ENCODE results near the gene TTC6.

Gene TTC6

DNA sequence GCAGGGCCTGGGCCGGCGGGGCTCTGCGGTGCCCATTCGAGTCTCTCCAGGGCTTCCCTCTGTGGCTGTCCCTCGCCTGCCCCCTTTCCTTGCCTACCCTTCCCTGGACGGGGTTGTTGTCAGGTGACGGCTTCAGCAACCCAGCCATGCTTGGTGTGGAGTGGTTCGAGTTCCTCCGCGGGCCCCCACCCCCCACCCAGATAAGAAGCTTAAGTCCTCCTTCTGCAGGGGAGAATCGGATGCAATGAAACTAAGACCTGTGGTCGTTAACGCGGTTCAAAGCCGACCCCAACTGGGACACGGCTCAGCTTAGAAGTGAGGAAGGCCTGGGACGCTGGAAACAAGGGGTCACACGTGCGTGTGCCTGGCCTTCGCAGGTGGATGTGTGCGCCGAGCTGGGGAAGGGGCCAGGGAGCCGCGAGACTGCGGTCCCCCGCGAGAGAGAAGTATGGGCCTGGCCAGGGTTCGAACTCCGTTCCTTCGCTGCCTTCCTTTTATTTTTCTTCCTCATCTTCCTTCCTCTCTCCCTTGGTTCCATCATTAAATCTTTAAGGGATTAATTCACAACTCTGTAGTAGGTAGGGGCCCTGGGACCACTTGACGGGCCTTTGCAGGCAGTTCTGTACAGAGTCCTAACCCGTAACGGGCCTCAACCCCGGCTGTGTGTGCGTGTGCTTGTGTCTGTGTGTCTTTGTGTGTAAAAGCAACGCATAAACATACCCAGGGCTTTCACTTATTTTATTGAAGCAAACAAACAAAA, 3.5 kb downstream of the TTC6 start:
- no peak for DNase-seq

DNA sequence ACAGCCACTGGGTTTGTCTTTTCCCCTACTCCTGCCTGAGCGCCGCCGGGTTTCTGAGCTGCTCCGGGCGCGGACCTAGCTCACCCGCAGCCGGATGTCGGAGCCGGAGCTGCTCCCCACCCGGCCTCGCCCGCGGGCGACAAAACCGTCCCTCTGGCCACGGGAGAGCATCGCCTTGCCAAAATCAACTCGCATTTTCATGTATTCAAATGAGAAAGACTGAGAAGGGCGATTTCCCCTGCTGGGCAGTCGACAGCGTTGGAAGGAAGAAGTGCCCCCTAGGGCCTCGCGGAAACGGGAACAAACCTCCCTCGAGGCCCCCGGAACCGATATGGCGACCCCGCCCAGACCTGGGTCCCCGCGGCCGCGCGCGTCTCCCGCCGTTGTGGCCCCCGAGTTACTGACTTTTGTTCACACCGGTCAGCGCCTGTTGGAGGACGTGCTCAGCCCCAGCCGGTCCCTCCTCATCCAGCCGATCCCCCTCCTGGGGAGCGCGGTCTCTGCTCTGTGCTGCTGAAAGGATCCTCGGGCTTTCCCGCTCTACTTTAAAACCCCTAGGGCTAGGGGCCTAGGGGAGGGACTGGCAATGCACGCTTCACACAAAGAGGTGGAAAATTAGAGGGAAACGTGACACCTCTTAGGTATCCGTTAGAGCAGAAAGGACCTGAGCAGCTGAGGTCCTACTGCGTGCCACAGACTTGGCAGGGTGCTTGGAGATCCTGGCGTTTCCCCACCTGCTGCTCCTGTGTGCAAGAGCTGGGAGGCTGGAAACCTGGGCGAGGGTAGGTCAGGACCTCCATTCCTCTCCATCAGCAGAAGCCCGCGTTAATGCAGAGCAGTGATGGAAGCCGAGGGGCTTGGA, 4.3 kb downstream of the TTC6 start:
- DNase-seq = no peak

DNA sequence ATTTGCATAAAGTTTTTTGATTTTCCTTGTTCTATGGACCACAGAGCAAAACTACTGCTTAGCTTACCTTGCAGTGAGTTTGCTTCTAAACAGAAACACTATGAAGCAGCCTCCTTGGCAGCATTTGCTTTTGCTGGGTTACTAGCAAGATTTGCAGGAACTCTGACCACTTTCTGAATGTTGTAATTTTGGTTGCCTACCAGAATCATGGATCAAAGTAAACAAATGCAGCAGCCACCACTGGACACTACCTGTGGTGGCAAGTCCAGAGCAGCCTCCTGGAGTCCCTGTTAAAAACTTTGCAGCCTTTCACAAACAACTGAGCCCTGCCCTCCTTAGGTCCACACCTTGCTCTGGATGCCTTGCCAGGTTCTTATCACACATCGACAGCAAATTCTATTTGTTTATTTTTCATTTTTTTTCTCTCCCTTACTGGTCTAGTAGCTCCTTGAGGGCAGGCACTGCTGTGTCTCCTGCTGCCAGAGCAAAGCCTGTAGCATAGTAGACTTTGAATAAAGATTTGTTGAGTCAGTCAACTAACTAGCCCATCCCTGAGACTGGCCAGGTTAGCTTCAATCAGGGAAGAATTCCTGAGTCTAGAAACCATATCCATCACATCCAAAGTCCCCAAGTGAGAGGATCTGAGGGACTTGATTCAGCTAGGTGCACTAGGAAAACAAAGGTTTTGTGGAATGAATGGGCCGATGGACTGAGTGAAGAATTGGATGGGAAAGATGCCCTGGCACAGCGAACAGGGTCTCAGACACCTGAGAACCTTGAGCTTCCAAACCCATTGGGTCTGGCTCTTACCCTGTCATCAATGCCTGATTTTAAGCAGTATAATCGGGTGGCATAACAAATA, 5.7 kb downstream of the TTC6 start:
- DNase-seq = no peak

- DNase-seq = no peak
Measured at GRCh38 chr14:37601865-37602264, 6.4 kb downstream of the TTC6 start.

DNA sequence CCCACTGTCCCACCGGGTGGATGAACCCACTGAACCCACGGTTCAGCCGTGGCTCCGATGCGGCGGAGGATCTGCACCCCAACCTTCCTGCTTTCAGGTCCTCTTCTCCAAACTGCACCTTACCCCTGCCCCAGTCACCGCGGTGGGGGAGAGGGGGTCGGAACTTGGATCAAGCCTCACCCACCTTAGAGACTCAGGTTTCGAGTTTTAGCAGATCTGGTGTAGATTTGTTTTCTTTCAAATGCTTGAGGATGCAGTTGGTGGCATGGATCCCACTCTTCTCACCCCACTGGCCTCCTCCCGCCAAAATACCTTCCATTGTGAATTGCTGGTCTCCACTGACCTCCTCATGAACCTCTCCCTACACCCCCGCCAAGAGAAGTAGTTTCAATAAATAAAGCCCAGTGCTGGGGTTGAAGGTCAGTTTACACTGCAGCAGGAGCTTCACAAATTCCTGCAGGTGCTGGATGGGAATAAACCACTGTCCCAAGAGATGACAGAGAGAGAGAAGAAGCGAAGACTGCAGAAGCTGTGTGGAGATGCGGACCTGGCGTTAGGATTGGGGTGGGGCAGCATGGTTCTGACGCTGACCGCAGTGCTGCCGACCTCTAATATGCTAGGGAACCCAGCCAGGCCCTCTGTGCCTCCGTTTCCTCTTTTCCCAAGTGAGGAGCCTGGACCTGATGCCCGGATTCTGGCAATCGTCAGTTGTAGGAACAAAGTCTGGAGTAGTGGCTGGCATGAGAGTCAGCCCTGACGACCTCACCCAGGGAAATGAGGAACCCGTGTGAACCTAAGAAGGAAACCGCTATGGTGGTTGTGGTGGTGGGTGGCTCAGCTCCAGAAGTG, 7.4 kb downstream of the TTC6 start:
- no peak for DNase-seq

GRCh38 chr14:37603688-37604251, 8.3 kb downstream of the TTC6 start:
- no peak for DNase-seq

GRCh38 chr14:37606678-37607077, 11.2 kb downstream of the TTC6 start:
- DNase-seq = no peak

DNA sequence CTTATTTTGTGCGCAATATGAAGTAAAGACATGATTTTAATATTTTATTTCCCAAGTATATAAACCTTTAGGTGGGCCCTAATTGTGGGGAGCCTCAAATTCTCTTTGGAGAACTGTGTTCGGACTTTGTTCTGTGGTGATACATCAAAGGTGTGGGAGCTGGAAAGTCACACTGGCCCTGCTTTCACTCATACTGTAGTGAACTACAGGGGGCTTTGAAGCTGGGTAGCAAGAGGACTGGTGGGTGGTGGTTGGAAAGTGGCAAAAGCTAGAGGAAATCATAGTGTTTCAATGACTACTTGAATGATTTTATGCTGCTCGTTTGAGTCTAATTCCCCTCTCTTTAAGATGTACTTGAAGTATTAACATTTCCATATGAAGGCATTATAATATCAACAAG, 13.2 kb downstream of the TTC6 start:
- DNase-seq = no peak

DNA sequence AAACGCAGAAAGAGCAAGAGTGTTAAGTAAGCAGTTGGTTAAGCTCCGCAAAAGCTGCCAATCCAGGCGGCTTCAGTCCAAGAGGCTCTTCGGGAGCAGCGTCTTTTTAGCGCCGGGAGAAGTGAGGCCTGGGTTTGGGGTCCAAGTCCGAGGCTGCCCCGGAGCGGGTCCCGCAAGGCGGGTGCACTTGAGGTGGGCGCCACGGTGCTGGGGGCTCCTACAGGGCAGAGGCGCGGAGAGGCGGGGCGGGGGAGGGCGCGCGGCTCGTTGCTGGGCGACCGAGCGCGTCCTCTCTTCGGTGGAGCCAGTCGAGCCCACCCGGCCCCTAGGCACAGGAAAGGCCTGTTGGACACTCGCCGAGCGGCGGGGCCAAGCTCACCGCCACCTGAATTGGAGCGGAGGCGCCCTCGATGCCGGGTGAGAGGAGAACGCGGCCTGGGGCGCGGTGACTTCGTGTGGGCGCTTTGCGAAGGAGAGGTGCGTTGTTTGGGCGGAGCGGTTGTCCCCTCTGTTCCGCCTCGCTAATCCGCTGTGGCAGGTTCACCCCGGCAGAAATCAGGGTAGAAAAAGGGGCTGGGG, 15.6 kb downstream of the TTC6 start:
- DNase-seq = no peak

DNA sequence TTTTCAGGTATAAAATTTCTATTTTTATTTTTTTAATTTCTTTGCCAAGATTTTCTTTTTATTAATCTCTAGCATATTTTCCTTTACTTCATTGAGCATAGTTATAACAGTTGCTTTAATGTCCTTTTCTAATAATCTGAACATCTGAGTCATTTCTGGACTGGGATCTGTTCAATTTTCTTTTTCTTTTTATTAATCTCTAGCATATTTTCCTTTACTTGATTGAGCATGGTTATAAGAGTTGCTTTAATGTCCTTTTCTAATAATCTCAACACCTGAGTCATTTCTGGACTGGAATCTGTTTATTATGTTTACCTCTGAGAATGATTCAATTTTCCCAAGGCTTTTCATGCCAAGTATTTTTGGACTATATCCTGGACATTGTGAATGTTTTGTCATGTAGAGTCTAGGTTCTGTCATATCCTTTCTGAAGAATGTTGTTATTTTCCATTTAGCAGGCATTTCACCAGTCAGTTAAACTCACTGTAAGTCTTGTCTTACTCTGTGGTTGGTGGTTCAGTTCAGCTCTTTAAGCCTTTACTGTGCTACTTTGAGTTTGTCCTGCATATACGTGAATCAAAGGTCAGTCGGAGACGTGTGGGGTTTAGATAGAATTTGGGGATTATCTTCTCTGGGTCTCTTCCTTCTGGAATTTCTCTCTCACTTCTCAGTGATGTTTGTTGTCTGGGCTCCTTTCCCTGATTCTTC, 20.3 kb downstream of the TTC6 start:
- no peak for DNase-seq

- no peak for DNase-seq
Measured at GRCh38 chr14:37616853-37617252, 21.4 kb downstream of the TTC6 start.

GRCh38 chr14:37617864-37618365, 22.5 kb downstream of the TTC6 start:
- DNase-seq = no peak

GRCh38 chr14:37618498-37619028, 23.1 kb downstream of the TTC6 start:
- DNase-seq = no peak

DNA sequence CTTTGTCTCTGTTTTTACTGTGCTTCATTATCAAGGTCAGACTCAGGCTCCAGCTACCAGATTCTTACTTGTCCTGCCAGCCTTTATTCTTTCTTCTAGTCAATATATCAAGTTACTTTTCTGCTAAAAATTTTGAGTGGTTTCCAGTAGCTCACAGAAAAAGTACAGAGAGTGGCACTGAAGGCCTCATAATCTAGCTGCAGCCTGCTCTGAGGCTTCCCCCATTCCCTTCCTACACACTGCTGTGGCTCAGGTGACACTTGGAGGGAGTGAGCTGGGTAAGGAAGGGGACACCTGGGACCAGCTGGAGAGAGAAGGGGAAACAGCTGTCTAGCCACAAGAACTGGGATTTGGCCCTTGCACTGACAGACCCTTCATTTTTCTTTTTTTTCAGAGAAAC, 25.4 kb downstream of the TTC6 start:
- no peak for DNase-seq

DNA sequence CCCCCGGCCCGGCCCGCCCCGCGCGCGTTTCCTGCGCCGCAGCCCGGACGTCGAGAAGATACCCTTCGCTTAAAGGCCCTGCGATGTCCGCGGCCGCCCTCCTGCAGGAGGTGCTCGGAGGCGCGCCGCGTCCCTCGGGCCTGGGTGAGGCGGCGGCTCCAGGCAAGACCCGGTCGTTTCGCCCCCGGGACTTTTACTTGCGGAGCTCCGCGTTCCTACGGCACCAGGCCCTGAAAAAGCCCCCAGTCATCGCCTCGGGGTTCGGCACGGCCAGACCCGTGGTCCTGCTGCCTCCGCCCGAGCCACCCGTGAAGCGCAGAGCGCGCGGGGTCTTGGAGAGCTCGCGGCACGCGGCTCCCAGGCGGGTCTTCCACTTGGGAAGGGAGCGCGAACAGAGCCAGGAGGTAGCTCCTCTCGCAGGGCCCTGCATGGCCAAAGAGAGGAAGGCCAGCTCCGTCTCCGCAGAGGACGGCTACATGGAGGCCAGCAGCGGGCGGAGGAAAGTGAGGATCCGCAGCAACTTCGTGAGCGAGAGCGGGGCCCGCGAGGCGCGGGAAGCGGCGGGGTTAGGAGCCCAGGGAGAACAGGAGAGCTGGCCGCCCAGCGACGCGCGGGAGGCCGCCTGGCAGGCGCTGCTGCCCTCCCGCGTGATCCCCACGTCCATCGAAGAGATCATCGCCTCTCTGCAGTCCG, 26.9 kb downstream of the TTC6 start:
- DNase-seq = no peak

DNA sequence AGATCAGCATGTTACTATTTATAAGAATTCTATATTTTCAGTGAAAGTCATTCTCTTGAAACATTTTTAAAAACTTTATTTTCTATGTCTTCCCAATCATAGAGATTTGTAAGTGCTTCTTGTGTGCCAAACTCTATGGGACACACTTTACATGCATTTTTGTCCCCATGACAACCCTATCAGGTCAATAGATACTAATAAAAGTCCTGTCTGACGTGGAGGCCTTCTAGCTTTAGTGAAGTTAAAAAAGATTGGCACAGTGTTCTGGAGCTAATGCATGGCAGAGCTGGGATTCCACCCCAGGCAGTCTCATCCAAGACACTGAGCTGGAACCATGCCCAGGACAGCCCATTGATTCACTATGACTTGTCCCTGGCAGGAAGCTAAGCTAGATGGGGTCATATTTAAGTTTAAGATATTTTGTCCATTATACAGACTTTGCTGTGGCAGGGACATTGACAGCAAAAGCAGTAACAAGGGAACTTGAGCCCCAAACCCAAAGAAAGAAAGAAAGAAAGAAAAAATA, 28.1 kb downstream of the TTC6 start:
- no peak for DNase-seq

- no peak for DNase-seq
Measured at GRCh38 chr14:37623971-37624370, 28.5 kb downstream of the TTC6 start.

- DNase-seq = no peak
Measured at GRCh38 chr14:37625597-37626595, 30.5 kb downstream of the TTC6 start.
